ENCODE measurements around the gene ALDH4A1. TPM values are rescaled to one million over a fixed set of nuclear protein-coding genes. Genes with fewer than 3 reads are reported as not detected.

The ALDH4A1 gene
- total RNA-seq, 1 experiment from 2014 or later, result 18.4 TPM

DNA sequence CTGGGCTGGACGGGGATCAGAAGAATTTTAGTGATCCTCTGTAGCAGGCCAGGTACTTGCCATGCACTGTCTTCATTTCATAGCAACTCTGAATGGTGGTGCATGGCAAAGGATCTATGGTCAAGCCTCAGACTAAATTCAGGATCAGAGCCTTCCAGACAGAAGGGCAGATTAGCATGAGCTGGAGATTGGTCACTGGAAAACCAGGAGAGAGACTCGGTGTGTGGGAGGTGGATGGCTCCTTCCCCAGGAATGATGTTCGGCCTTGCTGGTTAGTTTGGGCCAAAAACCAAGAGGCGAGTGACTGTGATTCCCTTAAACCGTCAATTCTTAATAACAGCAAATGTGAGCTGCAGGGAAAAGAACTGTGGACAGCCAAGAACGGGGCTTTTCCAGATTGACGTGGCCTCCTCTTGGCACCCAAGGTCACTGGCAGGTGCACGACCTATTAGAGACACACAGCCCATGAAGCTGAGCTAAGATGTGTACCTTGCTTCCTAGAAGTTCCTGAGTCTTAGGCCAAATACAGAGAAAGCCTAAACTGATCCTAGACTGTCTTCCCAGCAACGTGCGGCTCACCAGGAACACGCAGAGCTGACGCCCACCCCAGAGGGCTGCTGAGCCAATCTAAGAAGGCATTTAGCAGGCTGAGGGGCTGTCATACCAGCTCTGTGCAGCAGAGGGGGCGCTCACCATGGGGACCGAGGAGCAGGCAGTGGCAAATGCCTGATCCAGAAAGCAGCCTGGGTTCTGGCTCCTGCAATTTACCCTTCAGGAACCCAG lies 18.5 kb downstream of the ALDH4A1 start:
- CTCF ChIA-PET, result interaction anchor here (0.6 to 2.6 kb wide), 11 partner anchors 8 to 356 kb away, joined by 3 to 13 read pairs (median 4); no protein-coding TSS in a partner anchor
- POLR2A ChIA-PET (ENCODE audit: low non-redundant PET), result no interaction called here
- Histone ChIP-seq H3K4me3 (ENCODE audit: low read depth, low read length, poor library complexity, severe bottlenecking) (no peak overlapping the region), H3K4me1 (ENCODE audit: insufficient read depth, low read length, poor library complexity, severe bottlenecking) (peaks cover 9% of the 10 kb centered on the region), H3K36me3 (ENCODE audit: insufficient read depth, low read length, poor library complexity, severe bottlenecking) (no peaks in the 10 kb centered on the region), H3K27ac (ENCODE audit: low read depth, low read length, poor library complexity, severe bottlenecking) (no peak overlapping the region), H3K9me3 (ENCODE audit: low read depth, low read length, poor library complexity, severe bottlenecking) (no peaks in the 10 kb centered on the region), H3K27me3 (replicated peaks; ENCODE audit: insufficient read depth, low read depth, low read length, poor library complexity) (no peaks in the 10 kb centered on the region)
- BruUV-seq (replicated peaks), result no TSS peak
- peak; percentile 91 for TF ChIP-seq CTCF (conservative IDR thresholded peaks at IDR 0.05; ENCODE audit: low read depth, low read length)
- no peak for TF ChIP-seq EZH2 (IDR thresholded peaks at IDR 0.05; ENCODE audit: borderline replicate concordance, low read depth, low read length, poor library complexity, severe bottlenecking)
- intact Hi-C loops (cut with micrococcal nuclease; ENCODE audit: unreplicated experiment), result loop anchor here (1.0 kb wide), 1 partner anchor 212 kb away; no protein-coding TSS in a partner anchor
- peak; percentile 82 for DNase-seq (ENCODE audit: low spot score)

- DNase-seq (ENCODE audit: low spot score), result no peak
- TF ChIP-seq EZH2 (IDR thresholded peaks at IDR 0.05; ENCODE audit: borderline replicate concordance, low read depth, low read length, poor library complexity, severe bottlenecking), result no peak
- CTCF ChIA-PET, result interaction anchor here (2.6 kb wide), 1 partner anchor 8 kb away, joined by 13 read pairs; no protein-coding TSS in a partner anchor
- intact Hi-C loops (cut with micrococcal nuclease; ENCODE audit: unreplicated experiment), result no loop called here
- BruUV-seq (replicated peaks), result no TSS peak
- Histone ChIP-seq H3K4me1 (ENCODE audit: insufficient read depth, low read length, poor library complexity, severe bottlenecking) (peaks cover 9% of the 10 kb centered on the region), H3K27me3 (replicated peaks; ENCODE audit: insufficient read depth, low read depth, low read length, poor library complexity) (no peaks in the 10 kb centered on the region), H3K4me3 (ENCODE audit: low read depth, low read length, poor library complexity, severe bottlenecking) (no peak overlapping the region), H3K27ac (ENCODE audit: low read depth, low read length, poor library complexity, severe bottlenecking) (no peak overlapping the region), H3K36me3 (ENCODE audit: insufficient read depth, low read length, poor library complexity, severe bottlenecking) (no peaks in the 10 kb centered on the region), H3K9me3 (ENCODE audit: low read depth, low read length, poor library complexity, severe bottlenecking) (no peaks in the 10 kb centered on the region)
- POLR2A ChIA-PET (ENCODE audit: low non-redundant PET), result no interaction called here
These were observed 19.3 kb downstream of the ALDH4A1 start for GRCh38 chr1:18883079-18883478.

GRCh38 chr1:18882486-18882885 lies 19.9 kb downstream of the ALDH4A1 start:
- H3K36me3 ChIP-seq (ENCODE audit: insufficient read depth, low read length, poor library complexity, severe bottlenecking), result no peaks in the 10 kb centered on the region
- intact Hi-C loops (cut with micrococcal nuclease; ENCODE audit: unreplicated experiment), result no loop called here
- no peaks in the 10 kb centered on the region for H3K27me3 ChIP-seq (replicated peaks; ENCODE audit: insufficient read depth, low read depth, low read length, poor library complexity)
- BruUV-seq (replicated peaks), result no TSS peak
- POLR2A ChIA-PET (ENCODE audit: low non-redundant PET), result no interaction called here
- no peak overlapping the region for H3K27ac ChIP-seq (ENCODE audit: low read depth, low read length, poor library complexity, severe bottlenecking)
- H3K4me3 ChIP-seq (ENCODE audit: low read depth, low read length, poor library complexity, severe bottlenecking), result no peak overlapping the region
- H3K4me1 ChIP-seq (ENCODE audit: insufficient read depth, low read length, poor library complexity, severe bottlenecking), result peaks cover 9% of the 10 kb centered on the region
- no peak for DNase-seq (ENCODE audit: low spot score)
- TF ChIP-seq CTCF (conservative IDR thresholded peaks at IDR 0.05; ENCODE audit: low read depth, low read length), result no peak
- TF ChIP-seq EZH2 (IDR thresholded peaks at IDR 0.05; ENCODE audit: borderline replicate concordance, low read depth, low read length, poor library complexity, severe bottlenecking), result no peak
- no peaks in the 10 kb centered on the region for H3K9me3 ChIP-seq (ENCODE audit: low read depth, low read length, poor library complexity, severe bottlenecking)
- CTCF ChIA-PET, result no interaction called here
